CD8-positive, alpha-beta memory T cell (primary cell): ENCODE results near the gene HNRNPC. TPM values are rescaled to one million over a fixed set of nuclear protein-coding genes. Genes with fewer than 3 reads are reported as not detected.
"Not testable (repeated sequence)": the region's sequence is repeated elsewhere in the genome, so short reads cannot be mapped to it uniquely, and the experiment has no call there.

Experiments used
- CTCF ChIA-PET: fragments of 350-600 bp; sonication (Branson Sonifier 250); formaldehyde crosslinking; loops from one replicate; lab custom pipeline; 2021; ENCODE audit warnings: antibody characterized with exemption; lab: Charles Lee
- POLR2A ChIA-PET: fragments of 350-600 bp; sonication (Branson Sonifier 250); formaldehyde crosslinking; loops from one replicate; lab custom pipeline; 2021; ENCODE audit warnings: antibody characterized with exemption; lab: Charles Lee
- DNase-seq, 5 donors: peaks; one replicate each; pipeline versions ENCODE4 v3.0.0 to v3.0.0-alpha.2; 2020 to 2022; ENCODE audit warnings: mixed read lengths in 1 of 5
- H3K27ac ChIP-seq: one replicate; pipeline ENCODE4 v1.7.0; 2013; ENCODE audit warnings: low read depth, mild to moderate bottlenecking, low read length, moderate library complexity
- H3K27me3 ChIP-seq: 2 replicates; pipeline ENCODE4 v1.7.0; 2013; ENCODE audit warnings: low read length, mild to moderate bottlenecking; ENCODE audit not compliant: insufficient read depth, poor library complexity, severe bottlenecking
- H3K36me3 ChIP-seq: 2 replicates; pipeline ENCODE4 v1.7.0; 2013; ENCODE audit warnings: mild to moderate bottlenecking, low read length, moderate library complexity; ENCODE audit not compliant: insufficient read depth
- H3K4me1 ChIP-seq: 2 replicates; pipeline ENCODE4 v1.7.0; 2013; ENCODE audit warnings: mild to moderate bottlenecking, low read length, moderate library complexity; ENCODE audit not compliant: insufficient read depth
- H3K4me3 ChIP-seq: 2 replicates; pipeline ENCODE4 v1.7.0; 2013; ENCODE audit warnings: mild to moderate bottlenecking, low read length
- H3K9me3 ChIP-seq: 2 replicates; pipeline ENCODE4 v1.7.0; 2013; ENCODE audit warnings: mild to moderate bottlenecking, low read length
- H3K27ac Mint-ChIP-seq, 8 donors: one replicate each; pipeline ENCODE4 v1.8.0; 2020 to 2021; ENCODE audit warnings: mixed read lengths in 8 of 8, mild to moderate bottlenecking in 6 of 8, inconsistent platforms in 3 of 8, moderate library complexity in 3 of 8
- H3K27me3 Mint-ChIP-seq, 2 donors: one replicate each; pipeline ENCODE4 v1.8.0; 2020 to 2021; ENCODE audit warnings: mixed read lengths in 2 of 2, mild to moderate bottlenecking in 1 of 2, moderate library complexity in 1 of 2
- H3K36me3 Mint-ChIP-seq, 3 donors: one replicate each; pipeline ENCODE4 v1.8.0; 2020 to 2021; ENCODE audit warnings: mixed read lengths in 3 of 3, inconsistent platforms in 1 of 3, mild to moderate bottlenecking in 1 of 3
- H3K4me1 Mint-ChIP-seq, 3 donors: one replicate each; pipeline ENCODE4 v1.8.0; 2020 to 2021; ENCODE audit warnings: mixed read lengths in 3 of 3, inconsistent platforms in 1 of 3, mild to moderate bottlenecking in 1 of 3
- H3K4me3 Mint-ChIP-seq, 7 donors: one replicate each; pipeline ENCODE4 v1.8.0; 2020 to 2021; ENCODE audit warnings: mixed read lengths in 7 of 7, mild to moderate bottlenecking in 6 of 7, moderate library complexity in 4 of 7, inconsistent platforms in 2 of 7
- H3K9me3 Mint-ChIP-seq, 5 donors: one replicate each; pipeline ENCODE4 v1.8.0; 2020 to 2022; ENCODE audit warnings: mixed read lengths in 5 of 5, mild to moderate bottlenecking in 3 of 5, moderate library complexity in 2 of 5, inconsistent platforms in 1 of 5
- polyA plus RNA-seq: library from polyadenylated mRNA; unstranded; fragments of 300-500 nt; fragmentation: Illumina TruSeq; gene quantifications from one replicate; pipeline ENCODE4 v1.2.3, GENCODE V29; 2021
- total RNA-seq, 2 experiments: library from RNA; stranded (reverse); gene quantifications; one replicate each; pipeline ENCODE4 v1.2.3, GENCODE V29; 2021

HNRNPC gene
- total and polyA plus RNA-seq, 3 experiments from 2014 or later = 700 to 1,180 (median 1,158) TPM

- Mint-ChIP-seq H3K27me3 (peaks cover 2 to 11% of the 10 kb centered on the region in 2 donors), H3K9me3 (no peaks in the 10 kb centered on the region), H3K4me3 (no peak overlapping the region), H3K4me1 (no peaks in the 10 kb centered on the region), H3K36me3 (no peaks in the 10 kb centered on the region), H3K27ac (no peak overlapping the region)
- Histone ChIP-seq H3K27me3 (no peaks in the 10 kb centered on the region), H3K27ac (no peak overlapping the region), H3K4me1 (no peaks in the 10 kb centered on the region), H3K9me3 (no peaks in the 10 kb centered on the region), H3K36me3 (no peaks in the 10 kb centered on the region), H3K4me3 (no peak overlapping the region)
- ChIA-PET CTCF (no interaction called here), POLR2A (no interaction called here)
- no peak for DNase-seq
These were observed 17.9 kb upstream of the HNRNPC start for GRCh38 chr14:21287168-21287567.

GRCh38 chr14:21286516-21286915, 17.3 kb upstream of the HNRNPC start:
- peaks cover 2 to 11% of the 10 kb centered on the region in 2 donors for H3K27me3 Mint-ChIP-seq
- H3K36me3 ChIP-seq, H3K27me3 ChIP-seq, H3K9me3 Mint-ChIP-seq, H3K27ac ChIP-seq, H3K36me3 Mint-ChIP-seq, H3K9me3 ChIP-seq, H3K27ac Mint-ChIP-seq, H3K4me1 Mint-ChIP-seq, H3K4me3 ChIP-seq, DNase-seq, H3K4me3 Mint-ChIP-seq, H3K4me1 ChIP-seq, POLR2A ChIA-PET: not testable (repeated sequence)
- CTCF ChIA-PET = interaction anchor here (0.8 kb wide), 1 partner anchor 46 kb away, joined by 3 read pairs; no protein-coding TSS in a partner anchor

GRCh38 chr14:21281917-21282316, 12.7 kb upstream of the HNRNPC start:
- POLR2A ChIA-PET, H3K4me3 Mint-ChIP-seq, DNase-seq, H3K27ac ChIP-seq, H3K27me3 ChIP-seq, H3K9me3 Mint-ChIP-seq, H3K9me3 ChIP-seq, H3K4me3 ChIP-seq, H3K27ac Mint-ChIP-seq, H3K4me1 Mint-ChIP-seq, CTCF ChIA-PET, H3K36me3 Mint-ChIP-seq, H3K4me1 ChIP-seq, H3K36me3 ChIP-seq: not testable (repeated sequence)
- H3K27me3 Mint-ChIP-seq = peaks cover 4 to 11% of the 10 kb centered on the region in 2 donors

- no peak for DNase-seq
- peaks cover 4 to 5% (median 4%) of the 10 kb centered on the region in 3 donors for H3K4me1 Mint-ChIP-seq
- no peaks in the 10 kb centered on the region for H3K9me3 Mint-ChIP-seq
- no peaks in the 10 kb centered on the region for H3K36me3 ChIP-seq
- POLR2A ChIA-PET = no interaction called here
- no peaks in the 10 kb centered on the region for H3K27me3 ChIP-seq
- H3K27me3 Mint-ChIP-seq = peaks cover 1 to 4% of the 10 kb centered on the region in 2 donors
- H3K9me3 ChIP-seq = no peaks in the 10 kb centered on the region
- H3K27ac Mint-ChIP-seq = peak within 1 kb of the TSS in 1 of 8 donors; percentile 15
- no peak within 1 kb of the TSS for H3K4me3 Mint-ChIP-seq
- CTCF ChIA-PET = no interaction called here
- no peaks in the 10 kb centered on the region for H3K4me1 ChIP-seq
- no peak within 1 kb of the TSS for H3K27ac ChIP-seq
- H3K4me3 ChIP-seq = no peak within 1 kb of the TSS
- no peaks in the 10 kb centered on the region for H3K36me3 Mint-ChIP-seq
These were observed 10.5 kb upstream of the HNRNPC start, which contains the start of gene RPGRIP1 for GRCh38 chr14:21279783-21280182. RPGRIP1 (plus strand) TSS chr14:21280083; CDS start chr14:21287977, 7,894 bp downstream.

- Histone ChIP-seq H3K4me1 (no peaks in the 10 kb centered on the region), H3K27ac (no peak overlapping the region), H3K27me3 (no peaks in the 10 kb centered on the region), H3K36me3 (no peaks in the 10 kb centered on the region), H3K4me3 (no peak overlapping the region), H3K9me3 (no peaks in the 10 kb centered on the region)
- no peaks in the 10 kb centered on the region for H3K36me3 Mint-ChIP-seq
- peaks cover 4 to 5% (median 4%) of the 10 kb centered on the region in 3 donors for H3K4me1 Mint-ChIP-seq
- H3K27me3 Mint-ChIP-seq = peaks cover 1 to 3% of the 10 kb centered on the region in 2 donors
- no peak overlapping the region for H3K4me3 Mint-ChIP-seq
- POLR2A ChIA-PET = no interaction called here
- no peak overlapping the region for H3K27ac Mint-ChIP-seq
- no peak for DNase-seq
- no peaks in the 10 kb centered on the region for H3K9me3 Mint-ChIP-seq
- CTCF ChIA-PET = no interaction called here
These were observed 9.4 kb upstream of the HNRNPC start for GRCh38 chr14:21278632-21279031.

- H3K27me3 ChIP-seq = no peaks in the 10 kb centered on the region
- POLR2A ChIA-PET = interaction anchor here (0.7 kb wide), 1 partner anchor 10 kb away, joined by 3 read pairs; no protein-coding TSS in a partner anchor
- Mint-ChIP-seq H3K27ac (peak overlapping the region in 3 of 8 donors; percentile 2 to 72 (median 2)), H3K4me3 (peak overlapping the region in 3 of 7 donors; percentile 13 to 66 (median 42)), H3K36me3 (no peaks in the 10 kb centered on the region), H3K27me3 (peaks cover 0 to 1% of the 10 kb centered on the region in 2 donors), H3K4me1 (peaks cover 4 to 5% (median 4%) of the 10 kb centered on the region in 3 donors), H3K9me3 (no peaks in the 10 kb centered on the region)
- no peaks in the 10 kb centered on the region for H3K4me1 ChIP-seq
- no peak overlapping the region for H3K27ac ChIP-seq
- no peak overlapping the region for H3K4me3 ChIP-seq
- no peaks in the 10 kb centered on the region for H3K36me3 ChIP-seq
- no peak for DNase-seq
- CTCF ChIA-PET = interaction anchor here (1.4 kb wide), 1 partner anchor 33 kb away, joined by 4 read pairs; no protein-coding TSS in a partner anchor
- no peaks in the 10 kb centered on the region for H3K9me3 ChIP-seq
These were observed 6.1 kb upstream of the HNRNPC start for GRCh38 chr14:21275261-21275858.

GRCh38 chr14:21272661-21273060, 3.4 kb upstream of the HNRNPC start:
- H3K4me3 Mint-ChIP-seq, H3K36me3 ChIP-seq, H3K27me3 ChIP-seq, H3K9me3 Mint-ChIP-seq, H3K27ac ChIP-seq, POLR2A ChIA-PET, H3K4me3 ChIP-seq, H3K27me3 Mint-ChIP-seq, DNase-seq, CTCF ChIA-PET, H3K9me3 ChIP-seq: not testable (repeated sequence)
- Mint-ChIP-seq H3K27ac (peak overlapping the region in 1 of 8 donors; percentile 50), H3K4me1 (peaks cover 14 to 16% (median 15%) of the 10 kb centered on the region in 3 donors), H3K36me3 (peaks cover 4 to 16% (median 9%) of the 10 kb centered on the region in 3 donors)
- peaks cover 12% of the 10 kb centered on the region for H3K4me1 ChIP-seq

- Mint-ChIP-seq H3K4me1 (peaks cover 45 to 48% (median 47%) of the 10 kb centered on the region in 3 donors), H3K9me3 (peaks cover 0 to 2% (median 0%) of the 10 kb centered on the region in 5 donors), H3K4me3 (peak overlapping the region; percentile 97 to 100 (median 99)), H3K27me3 (peaks cover 0 to 4% of the 10 kb centered on the region in 2 donors), H3K27ac (peak overlapping the region; percentile 96 to 100 (median 100)), H3K36me3 (peaks cover 14 to 51% (median 15%) of the 10 kb centered on the region in 3 donors)
- Histone ChIP-seq H3K36me3 (peaks cover 27% of the 10 kb centered on the region), H3K4me1 (peaks cover 44% of the 10 kb centered on the region), H3K27me3 (no peaks in the 10 kb centered on the region), H3K27ac (peak overlapping the region; percentile 89), H3K4me3 (peak overlapping the region; percentile 94), H3K9me3 (no peaks in the 10 kb centered on the region)
- peak in 3 of 5 donors; percentile 37 to 58 (median 52) for DNase-seq
- ChIA-PET CTCF (interaction anchor here (1.6 to 1.9 kb wide), 3 partner anchors 11 to 39 kb away, joined by 3 to 4 read pairs (median 4); no protein-coding TSS in a partner anchor), POLR2A (interaction anchor here (0.6 to 2.2 kb wide), 4 partner anchors 12 to 307 kb away, joined by 3 to 10 read pairs (median 4); no protein-coding TSS in a partner anchor)
These were observed 508 bp downstream of the HNRNPC start for GRCh38 chr14:21268617-21269251.
